Esophagus muscularis mucosa (tissue), 4 donors: ENCODE data around the gene CLBA1. TPM values are rescaled to one million over a fixed set of nuclear protein-coding genes. Genes with fewer than 3 reads are reported as not detected.
A peak's percentile ranks its signal among the peaks of the same experiment; 100 is the strongest.

Experiments
- DNase-seq: peaks from one replicate; pipeline ENCODE4 v3.0.0-alpha.2; 2017; ENCODE audit errors: extremely low spot score
- H3K27ac ChIP-seq, 4 donors: fragments of 200-600 bp; sonication (generic); replicated peaks in 1 of 4; 1 replicate in 3 of 4; 2 replicates in 1 of 4; pipeline ENCODE4 v1.5.1; 2016 to 2019; ENCODE audit warnings: mild to moderate bottlenecking in 1 of 4
- H3K27me3 ChIP-seq, 4 donors: fragments of 200-600 bp; sonication (generic); one replicate each; pipeline versions ENCODE4 v1.5.1 to v1.6.0; 2016 to 2019
- H3K36me3 ChIP-seq, 4 donors: fragments of 200-600 bp; sonication (generic); one replicate each; pipeline ENCODE4 v1.5.1; 2016 to 2019
- H3K4me1 ChIP-seq, 4 donors: fragments of 200-600 bp; sonication (generic); one replicate each; pipeline ENCODE4 v1.5.1; 2016 to 2019
- H3K4me3 ChIP-seq, 4 donors: fragments of 200-600 bp; sonication (generic); 1 replicate in 2 of 4; 2 replicates in 2 of 4; pipeline ENCODE4 v1.5.1; 2016 to 2019; ENCODE audit warnings: mild to moderate bottlenecking in 4 of 4, moderate library complexity in 1 of 4
- H3K9me3 ChIP-seq, 4 donors: fragments of 200-600 bp; sonication (generic); 1 replicate in 3 of 4; 2 replicates in 1 of 4; pipeline ENCODE4 v1.5.1; 2016 to 2019
- CTCF ChIP-seq, 3 experiments: fragments of 200-600 bp in 2 of 3; fragments of 450-650 bp in 1 of 3; sonication (generic) in 2 of 3; IDR thresholded peaks; one replicate each; pipeline ENCODE4 v1.5.1; 2017 to 2019; ENCODE audit warnings: antibody characterized with exemption in 3 of 3, mild to moderate bottlenecking in 2 of 3, moderate library complexity in 1 of 3
- EP300 ChIP-seq: sonication (generic); formaldehyde crosslinking; IDR thresholded peaks from one replicate; pipeline ENCODE4 v1.6.1; 2017; ENCODE audit warnings: antibody characterized with exemption
- POLR2A ChIP-seq: fragments of 450-650 bp; IDR thresholded peaks from one replicate; pipeline ENCODE4 v1.6.1; 2017; ENCODE audit warnings: antibody characterized with exemption, moderate library complexity, mild to moderate bottlenecking, low read depth
- POLR2AphosphoS5 ChIP-seq, 2 donors: sonication (generic); formaldehyde crosslinking; IDR thresholded peaks; one replicate each; pipeline ENCODE4 v1.6.1; 2017; ENCODE audit warnings: antibody characterized with exemption in 2 of 2
- WGBS: methylation state at CpG from one replicate; pipeline ENCODE4 v1.1.5; 2018; 5-methylcytosine and 5-hydroxymethylcytosine counted together
- intact Hi-C: fragments of 100-400 bp; cut with DNase I; formaldehyde crosslinking; loops from one replicate; pipeline ENCODE4 v1.15.1; 2023
- total RNA-seq, 4 donors: library from RNA; depleted of rRNA; stranded (reverse); fragments of >200 nt; gene quantifications; one replicate each; pipeline versions ENCODE4 v1.1.0 to v1.2.1, GENCODE V29; 2016

The CLBA1 gene
- total RNA-seq, 4 donors from 2014 or later = 3.7 to 9.8 (median 6.7) TPM

- no peak for TF ChIP-seq POLR2AphosphoS5 (IDR thresholded peaks at IDR 0.05)
- TF ChIP-seq POLR2A = no peak
- no peak for TF ChIP-seq CTCF (IDR thresholded peaks at IDR 0.05)
- TF ChIP-seq EP300 = no peak
- no peak for DNase-seq
- intact Hi-C loops = loop anchor here (2.0 kb wide), 1 partner anchor 38 kb away; the partner anchor contains the start of gene CDCA4
- no peak overlapping the region for H3K27ac ChIP-seq
- 95% methylated on average over 4 of the region's 12 CpGs for WGBS
- H3K27me3 ChIP-seq = no peaks in the 10 kb centered on the region
- peaks cover 32 to 55% (median 45%) of the 10 kb centered on the region in 4 donors for H3K4me1 ChIP-seq
- H3K36me3 ChIP-seq = no peaks in the 10 kb centered on the region
- H3K9me3 ChIP-seq = no peaks in the 10 kb centered on the region
- no peak overlapping the region for H3K4me3 ChIP-seq
Observed at GRCh38 chr14:104983231-104983721, 2.3 kb upstream of the CLBA1 start.

- no peak overlapping the region for H3K4me3 ChIP-seq
- H3K27ac ChIP-seq = peak overlapping the region in 3 of 4 donors; percentile 70 to 83 (median 78)
- DNase-seq = no peak
- peaks cover 0 to 3% (median 1%) of the 10 kb centered on the region in 4 donors for H3K36me3 ChIP-seq
- H3K4me1 ChIP-seq = peaks cover 25 to 45% (median 35%) of the 10 kb centered on the region in 4 donors
- WGBS = 84% methylated on average over 7 of the region's 15 CpGs
- H3K9me3 ChIP-seq = no peaks in the 10 kb centered on the region
- intact Hi-C loops = no loop called here
- TF ChIP-seq POLR2AphosphoS5 (IDR thresholded peaks at IDR 0.05) (no peak), POLR2A (no peak)
- no peaks in the 10 kb centered on the region for H3K27me3 ChIP-seq
Observed at GRCh38 chr14:104984056-104984894, 1.3 kb upstream of the CLBA1 start.

- intact Hi-C loops = no loop called here
- Histone ChIP-seq H3K27ac (peak overlapping the region in 1 of 4 donors; percentile 70), H3K27me3 (no peaks in the 10 kb centered on the region), H3K4me1 (peaks cover 11 to 22% (median 19%) of the 10 kb centered on the region in 4 donors), H3K9me3 (no peaks in the 10 kb centered on the region), H3K4me3 (peak overlapping the region; percentile 68 to 90 (median 77)), H3K36me3 (peaks cover 0 to 23% (median 6%) of the 10 kb centered on the region in 4 donors)
- DNase-seq = no peak
- TF ChIP-seq CTCF (IDR thresholded peaks at IDR 0.05) (no peak), POLR2A (no peak), EP300 (no peak), POLR2AphosphoS5 (IDR thresholded peaks at IDR 0.05) (no peak)
- 78% methylated on average over 12 of the region's 19 CpGs for WGBS
Observed at GRCh38 chr14:104986487-104987164, 1.0 kb downstream of the CLBA1 start.

- no peaks in the 10 kb centered on the region for H3K27me3 ChIP-seq
- H3K4me3 ChIP-seq = no peak overlapping the region
- no peaks in the 10 kb centered on the region for H3K9me3 ChIP-seq
- WGBS = 87% methylated on average over 14 of the region's 16 CpGs
- H3K36me3 ChIP-seq = peaks cover 0 to 50% (median 28%) of the 10 kb centered on the region in 4 donors
- peaks cover 11 to 22% (median 19%) of the 10 kb centered on the region in 4 donors for H3K4me1 ChIP-seq
- TF ChIP-seq POLR2A (no peak), CTCF (IDR thresholded peaks at IDR 0.05) (no peak), EP300 (no peak), POLR2AphosphoS5 (IDR thresholded peaks at IDR 0.05) (no peak)
- no peak overlapping the region for H3K27ac ChIP-seq
- intact Hi-C loops = no loop called here
- no peak for DNase-seq
Observed at GRCh38 chr14:104989236-104989950, 3.8 kb downstream of the CLBA1 start.

GRCh38 chr14:104989951-104990303 lies 4.3 kb downstream of the CLBA1 start:
- WGBS = 95% methylated on average over 7 of the region's 7 CpGs
- no peaks in the 10 kb centered on the region for H3K9me3 ChIP-seq
- intact Hi-C loops = no loop called here
- no peak for DNase-seq
- H3K4me1 ChIP-seq = peaks cover 11 to 19% (median 18%) of the 10 kb centered on the region in 4 donors
- no peak overlapping the region for H3K27ac ChIP-seq
- TF ChIP-seq POLR2A = no peak
- TF ChIP-seq CTCF (IDR thresholded peaks at IDR 0.05) = no peak
- no peak for TF ChIP-seq EP300
- no peak for TF ChIP-seq POLR2AphosphoS5 (IDR thresholded peaks at IDR 0.05)
- no peak overlapping the region for H3K4me3 ChIP-seq
- H3K27me3 ChIP-seq = no peaks in the 10 kb centered on the region
- peaks cover 0 to 56% (median 29%) of the 10 kb centered on the region in 4 donors for H3K36me3 ChIP-seq
